H9 (cell line): Measurements from ENCODE around the gene EVI5. TPM values are rescaled to one million over a fixed set of nuclear protein-coding genes. Genes with fewer than 3 reads are reported as not detected.

Source experiments
- DNase-seq: peaks from one replicate; pipeline ENCODE4 v3.0.0-alpha.2; 2017
- H2AFZ ChIP-seq: one replicate; pipeline ENCODE4 v1.6.1; 2013; ENCODE audit warnings: mild to moderate bottlenecking, low read length, control low read depth, moderate library complexity
- H2AK5ac ChIP-seq: 2 replicates; pipeline ENCODE4 v1.6.1; 2013; ENCODE audit warnings: low read length, control low read depth, mixed read lengths; ENCODE audit not compliant: insufficient read length
- H2BK120ac ChIP-seq: one replicate; pipeline ENCODE4 v1.6.1; 2013; ENCODE audit warnings: low read depth, mild to moderate bottlenecking, low read length, control low read depth, inconsistent platforms; ENCODE audit not compliant: poor library complexity, severe bottlenecking
- H2BK12ac ChIP-seq: 2 replicates; pipeline ENCODE4 v1.6.1; 2013; ENCODE audit warnings: low read length, control low read depth, mixed read lengths, low read depth; ENCODE audit not compliant: insufficient read length
- H2BK15ac ChIP-seq: 2 replicates; pipeline ENCODE4 v1.6.1; 2013; ENCODE audit warnings: low read depth, low read length, control low read depth
- H2BK20ac ChIP-seq: one replicate; pipeline ENCODE4 v1.6.1; 2013; ENCODE audit warnings: low read depth, mild to moderate bottlenecking, low read length, control low read depth, inconsistent platforms; ENCODE audit not compliant: poor library complexity, severe bottlenecking
- H2BK5ac ChIP-seq: 2 replicates; pipeline ENCODE4 v1.6.1; 2013; ENCODE audit warnings: low read length, control low read depth, mixed read lengths; ENCODE audit not compliant: insufficient read length
- H3K14ac ChIP-seq: 2 replicates; pipeline ENCODE4 v1.6.1; 2013; ENCODE audit warnings: low read length, control low read depth; ENCODE audit not compliant: insufficient read depth
- H3K18ac ChIP-seq: 2 replicates; pipeline ENCODE4 v1.6.1; 2013; ENCODE audit warnings: low read depth, mild to moderate bottlenecking, mixed read lengths, low read length, control low read depth; ENCODE audit not compliant: insufficient read length
- H3K23ac ChIP-seq: 2 replicates; pipeline ENCODE4 v1.6.1; 2013; ENCODE audit warnings: low read length, control low read depth, mixed read lengths, low read depth; ENCODE audit not compliant: insufficient read length
- H3K23me2 ChIP-seq: 2 replicates; pipeline ENCODE4 v1.6.1; 2013; ENCODE audit warnings: low read depth, mild to moderate bottlenecking, mixed read lengths, low read length, control low read depth; ENCODE audit not compliant: insufficient read length, poor library complexity, severe bottlenecking
- H3K27ac ChIP-seq: 2 replicates; pipeline ENCODE4 v1.5.1; 2013; ENCODE audit warnings: low read length, control low read depth, mixed read lengths, low read depth; ENCODE audit not compliant: insufficient read length
- H3K27me3 ChIP-seq: 2 replicates; pipeline ENCODE4 v1.6.1; 2013; ENCODE audit warnings: low read length, control low read depth, inconsistent platforms; ENCODE audit not compliant: insufficient read depth
- H3K4ac ChIP-seq: 2 replicates; pipeline ENCODE4 v1.6.1; 2013; ENCODE audit warnings: low read depth, mild to moderate bottlenecking, control low read depth, inconsistent platforms, low read length, moderate library complexity
- H3K4me1 ChIP-seq: 2 replicates; pipeline ENCODE4 v1.6.1; 2013; ENCODE audit warnings: low read length, control low read depth, inconsistent platforms; ENCODE audit not compliant: insufficient read depth
- H3K4me2 ChIP-seq: 2 replicates; pipeline ENCODE4 v1.6.1; 2013; ENCODE audit warnings: low read length, control low read depth, mixed read lengths; ENCODE audit not compliant: insufficient read length, insufficient read depth
- H3K56ac ChIP-seq: 2 replicates; pipeline ENCODE4 v1.6.1; 2013; ENCODE audit warnings: low read depth, mild to moderate bottlenecking, mixed read lengths, low read length, control low read depth; ENCODE audit not compliant: insufficient read length
- H3K79me1 ChIP-seq: 2 replicates; pipeline ENCODE4 v1.6.1; 2013; ENCODE audit warnings: low read depth, mild to moderate bottlenecking, moderate library complexity, low read length, control low read depth, inconsistent platforms; ENCODE audit not compliant: insufficient read depth, poor library complexity, severe bottlenecking
- H3K79me2 ChIP-seq: 2 replicates; pipeline ENCODE4 v1.6.1; 2013; ENCODE audit warnings: low read length, control low read depth, inconsistent platforms; ENCODE audit not compliant: insufficient read depth
- H3K9ac ChIP-seq: 2 replicates; pipeline ENCODE4 v1.6.1; 2013; ENCODE audit warnings: low read length, control low read depth, mixed read lengths; ENCODE audit not compliant: insufficient read length; ENCODE audit errors: extremely low read depth
- H3K9me3 ChIP-seq: one replicate; pipeline ENCODE4 v1.6.1; 2013; ENCODE audit warnings: low read depth, low read length, inconsistent platforms; ENCODE audit not compliant: control insufficient read depth
- H3T11ph ChIP-seq: one replicate; pipeline ENCODE4 v1.6.1; 2013; ENCODE audit warnings: mild to moderate bottlenecking, low read length, control low read depth, inconsistent platforms
- H4K20me1 ChIP-seq: one replicate; pipeline ENCODE4 v1.6.1; 2013; ENCODE audit not compliant: control insufficient read depth, insufficient read length, insufficient read depth
- H4K5ac ChIP-seq: 2 replicates; pipeline ENCODE4 v1.6.1; 2013; ENCODE audit warnings: low read depth, mild to moderate bottlenecking, mixed read lengths, low read length, control low read depth; ENCODE audit not compliant: insufficient read length
- H4K8ac ChIP-seq: replicated peaks from 2 replicates; pipeline ENCODE4 v1.6.1; 2013; ENCODE audit warnings: low read length, control low read depth, mixed read lengths, low read depth; ENCODE audit not compliant: insufficient read length
- H4K91ac ChIP-seq: 2 replicates; pipeline ENCODE4 v1.6.1; 2013; ENCODE audit warnings: low read depth, mild to moderate bottlenecking, moderate library complexity, mixed read lengths, low read length, control low read depth; ENCODE audit not compliant: insufficient read length
- H3K27ac Mint-ChIP-seq, 3 experiments: 2 replicates in 2 of 3; 3 replicates in 1 of 3; pipeline ENCODE4 v1.8.0; 2020 to 2021; ENCODE audit warnings: mixed read lengths in 3 of 3, mild to moderate bottlenecking in 1 of 3, moderate library complexity in 1 of 3
- H3K27me3 Mint-ChIP-seq: 2 replicates; pipeline ENCODE4 v1.8.0; 2021; ENCODE audit warnings: low read depth, mild to moderate bottlenecking, moderate library complexity, mixed read lengths
- H3K36me3 Mint-ChIP-seq, 3 experiments: 2 replicates in 2 of 3; 3 replicates in 1 of 3; pipeline ENCODE4 v1.8.0; 2020 to 2021; ENCODE audit warnings: low read depth in 3 of 3, mixed read lengths in 3 of 3; ENCODE audit not compliant: insufficient read depth in 1 of 3
- H3K4me1 Mint-ChIP-seq, 2 experiments: 2 replicates each; pipeline ENCODE4 v1.8.0; 2020; ENCODE audit warnings: mixed read lengths in 2 of 2
- H3K4me3 Mint-ChIP-seq, 2 experiments: 2 replicates in 1 of 2; 3 replicates in 1 of 2; pipeline ENCODE4 v1.8.0; 2020 to 2021; ENCODE audit warnings: mild to moderate bottlenecking in 2 of 2, mixed read lengths in 2 of 2, moderate library complexity in 1 of 2
- H3K9me3 Mint-ChIP-seq, 2 experiments: 2 replicates in 1 of 2; 3 replicates in 1 of 2; pipeline ENCODE4 v1.8.0; 2020; ENCODE audit warnings: mild to moderate bottlenecking in 2 of 2, mixed read lengths in 2 of 2, moderate library complexity in 1 of 2
- CTCF ChIP-seq: fragments of 200-600 bp; sonication (generic); conservative IDR thresholded peaks from 3 replicates; pipeline ENCODE4 v1.8.0; 2021; ENCODE audit warnings: antibody characterized with exemption, mild to moderate bottlenecking
- WGBS: extraction: QIAGEN DNeasy Blood & Tissue Kit; methylation state at CpG from one replicate; pipeline ENCODE4 v1.1.7; 2013; ENCODE audit warnings: missing lambda C conversion rate, low lambda C conversion rate, mixed read lengths; ENCODE audit not compliant: insufficient read length; ENCODE audit errors: extremely low coverage; 5-methylcytosine and 5-hydroxymethylcytosine counted together
- total RNA-seq: library from RNA; stranded (reverse); gene quantifications from 2 replicates; pipeline ENCODE4 v1.2.1, GENCODE V29; 2021

EVI5 gene
- total RNA-seq, 1 experiment from 2014 or later, result 9.7 TPM

- Histone ChIP-seq H3K56ac (no peak overlapping the region), H3K23me2 (no peaks in the 10 kb centered on the region), H3K79me2 (no peaks in the 10 kb centered on the region), H4K91ac (no peak overlapping the region), H3K4me2 (no peak overlapping the region), H3K18ac (no peak overlapping the region), H4K5ac (no peak overlapping the region), H4K8ac (no peak overlapping the region), H3K27me3 (no peaks in the 10 kb centered on the region), H2BK15ac (no peak overlapping the region), H3K4ac (no peak overlapping the region), H2AFZ (no peak overlapping the region), H3K9ac (no peak overlapping the region), H2BK120ac (no peak overlapping the region), H3K14ac (no peak overlapping the region), H3K79me1 (no peaks in the 10 kb centered on the region), H3T11ph (no peak overlapping the region), H3K23ac (no peak overlapping the region), H3K27ac (no peak overlapping the region), H4K20me1 (no peaks in the 10 kb centered on the region), H2BK5ac (no peak overlapping the region), H2AK5ac (no peak overlapping the region), H2BK20ac (no peak overlapping the region), H2BK12ac (no peak overlapping the region), H3K9me3 (no peaks in the 10 kb centered on the region), H3K4me1 (no peaks in the 10 kb centered on the region)
- Mint-ChIP-seq H3K4me3 (no peak overlapping the region), H3K36me3 (no peaks in the 10 kb centered on the region), H3K9me3 (no peaks in the 10 kb centered on the region), H3K27me3 (no peaks in the 10 kb centered on the region), H3K27ac (no peak overlapping the region), H3K4me1 (no peaks in the 10 kb centered on the region)
- WGBS, result no CpG with 5 or more reads among the region's 1 CpG
- TF ChIP-seq CTCF, result no peak
- no peak for DNase-seq
Observed at GRCh38 chr1:92465256-92465647, 319.7 kb downstream of the EVI5 start.
